ENCODE data around the gene TTC6. TPM values are rescaled to one million over a fixed set of nuclear protein-coding genes. Genes with fewer than 3 reads are reported as not detected.

The TTC6 gene
- total RNA-seq, 2 donors from 2014 or later: not detected

DNA sequence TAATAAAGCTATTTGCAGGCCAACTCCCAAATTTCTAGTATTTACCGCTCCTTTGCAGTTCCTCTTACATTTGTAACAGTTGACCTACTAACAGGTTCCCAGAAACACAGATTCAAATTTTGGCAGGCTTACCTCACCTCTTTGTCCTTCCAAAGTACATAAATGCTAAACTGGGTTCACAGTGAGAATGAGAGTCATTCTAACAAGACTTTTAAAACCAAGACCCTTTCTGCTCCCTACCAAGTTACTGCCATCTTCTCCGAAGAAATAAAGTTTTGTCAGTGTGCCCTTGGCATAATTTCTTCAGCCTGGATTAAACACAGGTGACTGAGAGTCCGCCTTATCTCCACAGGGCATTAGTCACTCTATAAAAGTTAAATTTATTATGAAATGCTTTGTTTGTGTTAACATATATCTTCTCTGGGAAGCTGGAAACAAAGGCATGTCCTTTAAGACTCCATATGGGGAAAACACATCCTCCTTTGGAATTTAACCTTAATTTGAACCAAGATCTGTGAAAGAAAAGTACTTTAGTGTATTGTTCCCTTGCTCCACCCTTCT, 28.5 kb upstream of the TTC6 start:
- H3K36me3 ChIP-seq: no peaks in the 10 kb centered on the region
- no peak for DNase-seq (ENCODE audit: low spot score)
- H3K4me3 ChIP-seq: no peak overlapping the region
- H3K4me1 ChIP-seq: no peaks in the 10 kb centered on the region
- no peak overlapping the region for H3K27ac ChIP-seq
- no peak for TF ChIP-seq CTCF (IDR thresholded peaks at IDR 0.05)
- no peaks in the 10 kb centered on the region for H3K27me3 ChIP-seq
- no peaks in the 10 kb centered on the region for H3K9me3 ChIP-seq

DNA sequence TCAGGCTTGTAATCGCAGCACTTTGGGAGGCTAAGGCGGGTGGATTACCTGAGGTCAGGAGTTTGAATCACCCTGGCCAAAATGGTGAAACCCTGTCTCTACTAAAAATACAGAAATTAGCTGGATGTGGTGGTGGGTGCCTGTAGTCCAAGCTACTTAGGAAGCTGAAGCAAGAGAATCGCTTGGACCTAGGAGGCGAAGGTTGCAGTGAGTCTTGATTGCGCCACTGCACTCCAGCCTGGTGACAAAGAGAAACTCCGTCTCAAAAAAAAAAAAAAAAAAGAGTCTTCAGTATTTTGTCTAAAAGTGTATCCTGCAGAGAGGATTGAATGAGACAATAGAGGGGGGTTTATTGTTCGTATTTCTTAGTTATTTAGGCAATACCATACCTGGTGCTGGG, 25.7 kb upstream of the TTC6 start:
- H3K27ac ChIP-seq: no peak overlapping the region
- TF ChIP-seq CTCF (IDR thresholded peaks at IDR 0.05): no peak
- H3K27me3 ChIP-seq: no peaks in the 10 kb centered on the region
- no peaks in the 10 kb centered on the region for H3K4me1 ChIP-seq
- DNase-seq (ENCODE audit: low spot score): no peak
- no peak overlapping the region for H3K4me3 ChIP-seq
- no peaks in the 10 kb centered on the region for H3K9me3 ChIP-seq
- no peaks in the 10 kb centered on the region for H3K36me3 ChIP-seq

DNA sequence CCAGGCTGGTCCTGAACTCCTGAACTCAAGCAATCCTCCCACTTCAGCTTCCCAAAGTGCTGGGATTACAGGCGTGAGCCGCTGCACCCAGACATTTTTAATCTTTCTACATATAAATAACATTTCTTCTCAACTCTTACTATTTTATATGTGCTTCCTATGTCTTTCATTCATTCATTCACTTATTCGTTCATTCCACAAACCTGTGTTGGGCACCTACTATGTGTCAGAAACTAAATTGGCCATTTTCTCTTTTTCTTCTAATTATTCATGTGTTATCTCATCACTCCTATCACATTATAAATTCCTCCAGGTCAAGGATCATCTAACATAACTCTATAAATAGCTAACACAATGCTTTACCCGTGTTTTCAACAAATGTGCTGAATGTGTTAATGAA, 24.0 kb upstream of the TTC6 start:
- Histone ChIP-seq H3K9me3 (no peaks in the 10 kb centered on the region), H3K27me3 (no peaks in the 10 kb centered on the region), H3K4me3 (no peak overlapping the region), H3K27ac (no peak overlapping the region), H3K36me3 (no peaks in the 10 kb centered on the region), H3K4me1 (no peaks in the 10 kb centered on the region)
- TF ChIP-seq CTCF (IDR thresholded peaks at IDR 0.05): no peak
- no peak for DNase-seq (ENCODE audit: low spot score)

DNA sequence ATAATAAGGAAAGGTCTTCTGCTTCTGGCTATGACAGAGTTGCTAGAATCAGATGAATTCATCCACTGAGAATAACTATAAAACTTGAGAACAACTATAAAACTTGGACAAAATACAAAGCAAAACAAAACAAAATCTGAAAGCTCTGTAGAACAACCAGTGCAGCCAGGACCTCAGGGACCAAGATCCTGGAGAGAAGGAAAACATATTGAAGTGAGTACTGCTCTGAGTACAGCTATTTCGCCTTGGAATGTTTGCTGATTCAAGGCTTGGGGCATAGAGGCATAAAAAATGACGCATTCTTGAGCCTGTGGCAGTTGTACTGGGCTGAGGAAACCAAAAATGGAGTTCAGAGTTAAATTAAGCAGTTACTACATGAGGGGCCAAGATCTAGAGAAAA, 22.1 kb upstream of the TTC6 start:
- H3K9me3 ChIP-seq: no peaks in the 10 kb centered on the region
- H3K27me3 ChIP-seq: no peaks in the 10 kb centered on the region
- H3K27ac ChIP-seq: no peak overlapping the region
- no peak for DNase-seq (ENCODE audit: low spot score)
- no peaks in the 10 kb centered on the region for H3K36me3 ChIP-seq
- no peak overlapping the region for H3K4me3 ChIP-seq
- TF ChIP-seq CTCF (IDR thresholded peaks at IDR 0.05): no peak
- H3K4me1 ChIP-seq: no peaks in the 10 kb centered on the region

DNA sequence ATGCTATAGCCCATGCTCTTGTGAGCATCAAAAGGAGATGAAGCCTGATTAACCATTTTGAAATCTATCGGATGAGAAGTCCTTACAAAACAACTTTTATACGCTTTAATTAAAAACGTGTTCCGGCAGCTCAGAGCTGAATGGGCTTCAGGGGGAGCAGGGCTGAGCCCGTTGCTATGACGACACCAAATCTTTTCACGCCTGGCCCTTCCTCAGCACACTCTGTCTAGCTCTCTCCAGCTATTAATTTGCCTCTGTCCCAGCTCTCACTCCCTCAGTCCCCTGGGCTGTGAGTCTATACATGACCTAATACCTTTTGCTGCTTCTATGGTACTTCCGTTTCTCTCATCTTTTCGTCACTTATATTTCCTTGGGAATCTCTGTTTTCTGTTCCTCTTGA, 16.2 kb upstream of the TTC6 start:
- no peaks in the 10 kb centered on the region for H3K36me3 ChIP-seq
- H3K27me3 ChIP-seq: peaks cover 7 to 10% of the 10 kb centered on the region in 2 donors
- H3K9me3 ChIP-seq: no peaks in the 10 kb centered on the region
- DNase-seq (ENCODE audit: low spot score): no peak
- no peak overlapping the region for H3K4me3 ChIP-seq
- TF ChIP-seq CTCF (IDR thresholded peaks at IDR 0.05): no peak
- no peak overlapping the region for H3K27ac ChIP-seq
- peaks cover 0 to 11% of the 10 kb centered on the region in 2 donors for H3K4me1 ChIP-seq

- no peak for DNase-seq (ENCODE audit: low spot score)
- Histone ChIP-seq H3K27me3 (peaks cover 7 to 19% of the 10 kb centered on the region in 2 donors), H3K4me3 (no peak overlapping the region), H3K27ac (no peak overlapping the region), H3K9me3 (no peaks in the 10 kb centered on the region), H3K4me1 (peaks cover 0 to 19% of the 10 kb centered on the region in 2 donors), H3K36me3 (no peaks in the 10 kb centered on the region)
- TF ChIP-seq CTCF (IDR thresholded peaks at IDR 0.05): no peak
Observed at GRCh38 chr14:37580146-37580545, 15.3 kb upstream of the TTC6 start.
